D721Med (cell line): ENCODE results near the gene ATP4B.

Experiments
- DNase-seq: peaks from one replicate; pipeline ENCODE4 v3.0.0; 2011; ENCODE audit warnings: low spot score; ENCODE audit not compliant: insufficient read length
- FAIRE-seq: peaks from 2 replicates; lab custom pipeline; 2011; peaks lifted over from hg19 to GRCh38; lab: Jason Lieb, UNC
- TF ChIP-seq, protein P1 (sequence below): IDR thresholded peaks from 2 replicates; pipeline ENCODE4 v1.5.1; 2012; ENCODE audit warnings: mild to moderate bottlenecking, control low read depth; ENCODE audit not compliant: insufficient read depth; ENCODE audit errors: missing control alignments

ATP4B gene

DNA sequence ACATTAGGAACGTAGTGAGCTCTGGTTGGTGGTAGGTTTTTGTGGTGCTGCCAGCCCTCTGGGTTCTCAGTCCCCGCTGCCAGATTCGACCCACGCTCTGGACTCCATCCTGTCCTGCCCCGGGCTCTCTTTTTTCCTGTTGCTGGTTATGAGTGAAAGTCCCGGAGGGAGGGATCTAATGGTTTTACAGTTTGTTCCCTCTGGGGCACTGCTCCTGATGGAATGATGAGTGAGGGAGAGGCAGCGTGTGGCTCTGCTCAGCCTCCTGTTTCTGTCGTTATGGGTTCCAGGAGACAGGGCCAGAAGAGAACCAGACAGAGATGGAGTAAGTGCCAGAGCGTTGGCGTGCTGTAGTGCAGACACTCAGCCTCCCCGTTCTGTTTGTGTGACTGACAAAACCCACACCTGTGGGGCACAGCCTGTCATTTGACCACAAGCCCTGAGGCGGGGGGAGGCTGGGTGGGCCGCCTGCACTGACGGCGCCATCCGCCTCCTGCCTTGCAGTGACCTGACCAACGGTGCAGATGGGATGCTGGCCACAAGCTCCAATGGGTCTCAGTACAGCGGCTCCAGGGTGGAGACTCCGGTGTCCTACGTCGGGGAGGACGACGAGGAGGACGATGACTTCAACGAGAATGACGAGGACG, 18.3 kb downstream of the ATP4B start:
- TF ChIP-seq, protein P1, sequence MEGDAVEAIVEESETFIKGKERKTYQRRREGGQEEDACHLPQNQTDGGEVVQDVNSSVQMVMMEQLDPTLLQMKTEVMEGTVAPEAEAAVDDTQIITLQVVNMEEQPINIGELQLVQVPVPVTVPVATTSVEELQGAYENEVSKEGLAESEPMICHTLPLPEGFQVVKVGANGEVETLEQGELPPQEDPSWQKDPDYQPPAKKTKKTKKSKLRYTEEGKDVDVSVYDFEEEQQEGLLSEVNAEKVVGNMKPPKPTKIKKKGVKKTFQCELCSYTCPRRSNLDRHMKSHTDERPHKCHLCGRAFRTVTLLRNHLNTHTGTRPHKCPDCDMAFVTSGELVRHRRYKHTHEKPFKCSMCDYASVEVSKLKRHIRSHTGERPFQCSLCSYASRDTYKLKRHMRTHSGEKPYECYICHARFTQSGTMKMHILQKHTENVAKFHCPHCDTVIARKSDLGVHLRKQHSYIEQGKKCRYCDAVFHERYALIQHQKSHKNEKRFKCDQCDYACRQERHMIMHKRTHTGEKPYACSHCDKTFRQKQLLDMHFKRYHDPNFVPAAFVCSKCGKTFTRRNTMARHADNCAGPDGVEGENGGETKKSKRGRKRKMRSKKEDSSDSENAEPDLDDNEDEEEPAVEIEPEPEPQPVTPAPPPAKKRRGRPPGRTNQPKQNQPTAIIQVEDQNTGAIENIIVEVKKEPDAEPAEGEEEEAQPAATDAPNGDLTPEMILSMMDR, result no peak
- DNase-seq (no peak), FAIRE-seq (no peak)

DNA sequence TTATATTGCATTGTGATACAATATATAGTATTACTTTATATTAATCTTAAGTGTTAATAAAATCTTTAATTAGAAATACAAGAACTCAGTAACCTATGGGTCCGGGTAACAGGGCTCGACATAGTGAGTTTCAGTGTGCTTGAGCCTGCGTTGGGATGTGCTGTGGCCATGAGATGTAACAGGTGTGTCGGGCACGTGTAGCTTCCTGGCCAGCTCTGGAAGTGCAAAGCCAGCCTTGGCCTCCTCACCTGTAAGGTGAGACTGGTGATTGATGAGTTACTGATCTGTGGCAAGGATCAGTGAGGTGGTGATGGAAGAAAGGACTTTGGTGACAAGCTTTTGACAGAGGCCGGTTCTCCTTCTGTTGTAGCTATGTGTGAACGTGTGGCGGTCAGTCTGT, 19.2 kb downstream of the ATP4B start:
- TF ChIP-seq, protein P1, result no peak
- FAIRE-seq (no peak), DNase-seq (no peak)

DNA sequence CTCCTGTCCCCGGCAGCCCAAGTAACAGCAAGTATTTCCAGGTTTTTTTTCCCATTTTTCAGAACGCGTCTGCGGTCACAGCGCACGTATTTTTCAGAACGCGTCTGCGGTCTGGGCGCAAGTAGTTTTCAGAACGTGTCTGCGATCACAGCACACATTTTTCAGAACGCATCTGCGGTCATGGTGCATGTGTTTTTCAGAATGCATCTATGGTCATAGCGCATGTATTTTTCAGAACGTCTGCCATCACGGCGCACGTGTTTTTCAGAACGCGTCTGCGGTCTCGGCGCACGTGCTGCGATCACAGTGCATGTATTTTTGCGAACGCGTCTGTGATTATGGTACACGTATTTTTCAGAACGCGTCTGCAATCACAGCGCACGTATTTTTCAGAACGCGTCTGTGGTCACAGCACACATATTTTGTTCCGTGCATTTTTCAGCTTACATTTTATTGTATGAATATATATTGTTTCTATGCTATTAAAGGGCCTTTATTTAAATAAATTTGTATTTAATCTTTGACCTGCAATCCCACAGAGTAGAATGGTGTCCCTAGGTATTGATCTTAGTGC, 19.7 kb downstream of the ATP4B start:
- FAIRE-seq (no peak), DNase-seq (no peak)
- TF ChIP-seq, protein P1, result no peak

DNA sequence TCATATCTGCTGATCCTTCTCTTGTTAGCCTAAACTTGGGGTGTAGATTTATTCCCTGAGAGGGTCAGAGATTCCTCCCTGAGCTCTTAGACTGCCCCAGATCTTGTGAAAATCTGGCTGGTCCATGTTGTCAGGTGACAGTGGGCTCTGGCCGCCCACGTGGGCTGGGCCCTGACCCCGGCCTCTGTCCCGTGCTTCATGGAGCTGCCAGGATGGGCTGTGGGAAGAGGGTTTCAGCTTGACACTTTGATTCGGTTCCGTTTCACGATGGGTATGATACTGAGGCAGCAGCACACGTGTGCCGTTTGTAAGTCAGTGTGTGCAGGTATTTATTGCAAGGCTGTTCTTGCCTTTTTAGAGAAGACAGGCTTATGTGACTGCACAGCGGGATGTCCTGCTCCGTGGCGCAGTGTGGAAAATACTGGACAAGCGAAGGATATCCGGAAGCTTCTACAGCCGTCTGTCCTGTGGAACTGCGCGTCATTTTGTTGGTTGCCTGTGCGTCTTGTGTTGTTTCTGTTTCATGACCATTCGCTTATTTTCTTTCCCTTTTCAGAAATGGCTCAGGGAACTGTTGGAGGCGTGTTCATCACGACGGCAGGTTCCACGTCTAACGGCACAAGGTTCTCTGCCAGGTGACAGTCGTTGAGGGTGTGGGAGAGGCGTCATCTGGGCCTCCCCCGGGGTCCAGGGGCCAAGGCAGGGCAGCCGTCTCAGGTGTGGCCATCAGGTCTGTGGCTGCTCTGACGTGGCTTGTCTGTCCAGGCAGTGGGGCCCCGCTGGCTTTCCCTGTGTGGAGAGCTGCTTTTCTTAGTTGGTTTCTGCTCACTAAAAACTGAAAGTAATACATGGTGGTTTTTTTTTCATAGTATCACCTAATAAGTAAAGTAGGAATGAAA, 20.5 kb downstream of the ATP4B start:
- DNase-seq, result no peak
- TF ChIP-seq, protein P1, result no peak
- no peak for FAIRE-seq

DNA sequence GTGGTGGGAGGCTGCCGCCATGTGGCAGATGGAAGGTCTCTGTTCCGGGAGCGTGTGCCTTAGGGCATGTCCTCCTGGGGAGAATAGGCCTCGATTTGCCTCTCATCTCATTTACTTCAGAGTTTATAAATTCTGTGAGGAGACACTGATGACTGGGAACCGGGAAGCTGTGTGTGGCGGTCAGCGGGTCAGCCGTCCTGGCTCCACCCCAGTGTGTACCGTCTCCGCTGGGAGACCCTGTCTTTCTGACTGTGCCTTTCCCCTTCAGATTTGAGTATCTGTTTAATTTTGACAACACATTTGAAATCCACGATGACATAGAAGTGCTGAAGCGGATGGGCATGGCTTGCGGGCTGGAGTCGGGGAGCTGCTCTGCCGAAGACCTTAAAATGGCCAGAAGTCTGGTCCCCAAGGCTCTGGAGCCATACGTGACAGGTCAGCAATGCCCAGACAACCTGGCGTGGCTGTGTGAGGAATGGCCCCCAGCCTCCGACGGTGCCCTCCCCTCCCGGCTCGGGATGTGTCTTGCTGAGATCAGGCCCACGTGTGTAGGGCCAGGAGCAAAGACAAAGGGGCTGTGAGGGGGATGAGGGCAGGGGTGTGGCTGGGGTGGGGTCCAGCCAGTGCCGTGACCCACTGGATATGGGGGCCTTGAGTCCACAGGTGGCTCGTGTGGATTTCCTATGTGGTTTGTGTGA, 21.6 kb downstream of the ATP4B start:
- TF ChIP-seq, protein P1, result no peak
- DNase-seq (no peak), FAIRE-seq (no peak)

DNA sequence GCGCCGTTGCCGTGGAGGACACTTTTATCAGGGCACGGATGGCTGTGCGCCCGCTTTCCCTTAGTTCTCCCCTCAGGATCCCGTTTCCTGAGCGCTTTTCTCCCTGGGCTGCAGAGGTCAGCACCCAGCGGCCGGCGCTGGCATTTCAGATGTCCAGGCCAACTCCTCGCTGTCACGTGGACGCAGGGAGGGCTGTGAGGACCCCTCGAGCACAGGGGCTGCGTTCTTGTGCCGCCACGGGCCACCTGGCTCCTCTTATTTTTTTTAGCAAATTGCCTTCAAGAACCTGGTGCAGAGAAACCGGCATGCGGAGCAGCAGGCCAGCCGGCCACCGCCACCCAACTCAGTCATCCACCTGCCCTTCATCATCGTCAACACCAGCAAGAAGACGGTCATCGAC, 22.3 kb downstream of the ATP4B start:
- DNase-seq, result no peak
- no peak for FAIRE-seq
- TF ChIP-seq, protein P1, result no peak
